Measurements from ENCODE around the gene CCR3.

Gene CCR3

GRCh38 chr3:46209746-46210470 lies 32.4 kb upstream of the CCR3 start:
- H3K4me1 ChIP-seq (ENCODE audit: insufficient read depth, insufficient read length): peaks cover 2% of the 10 kb centered on the region
- no peak for DNase-seq (ENCODE audit: low read depth, low spot score)
- H3K27me3 ChIP-seq (ENCODE audit: insufficient read depth, insufficient read length): no peaks in the 10 kb centered on the region
- H3K9ac ChIP-seq (ENCODE audit: insufficient read length, low read depth): no peak overlapping the region
- no peaks in the 10 kb centered on the region for H3K36me3 ChIP-seq (ENCODE audit: insufficient read depth, insufficient read length, low read length)
- TF ChIP-seq SUZ12 (IDR thresholded peaks at IDR 0.05; ENCODE audit: extremely low read depth, insufficient read depth, insufficient read length) (no peak), YY1 (IDR thresholded peaks at IDR 0.05; ENCODE audit: insufficient read depth, insufficient read length) (no peak), ZNF274 (IDR thresholded peaks at IDR 0.05; ENCODE audit: low read depth, low read length) (no peak)
- no peaks in the 10 kb centered on the region for H3K9me3 ChIP-seq (ENCODE audit: insufficient read depth, low read length)
- no peak overlapping the region for H3K4me3 ChIP-seq (ENCODE audit: insufficient read length, low read depth)

GRCh38 chr3:46212101-46212500 lies 30.2 kb upstream of the CCR3 start:
- H3K27me3 ChIP-seq (ENCODE audit: insufficient read depth, insufficient read length): no peaks in the 10 kb centered on the region
- H3K9ac ChIP-seq (ENCODE audit: insufficient read length, low read depth): no peak overlapping the region
- TF ChIP-seq YY1 (IDR thresholded peaks at IDR 0.05; ENCODE audit: insufficient read depth, insufficient read length): no peak
- no peak for TF ChIP-seq SUZ12 (IDR thresholded peaks at IDR 0.05; ENCODE audit: extremely low read depth, insufficient read depth, insufficient read length)
- TF ChIP-seq ZNF274 (IDR thresholded peaks at IDR 0.05; ENCODE audit: low read depth, low read length): no peak
- H3K36me3 ChIP-seq (ENCODE audit: insufficient read depth, insufficient read length, low read length): no peaks in the 10 kb centered on the region
- H3K9me3 ChIP-seq (ENCODE audit: insufficient read depth, low read length): no peaks in the 10 kb centered on the region
- H3K4me3 ChIP-seq (ENCODE audit: insufficient read length, low read depth): no peak overlapping the region
- no peak for DNase-seq (ENCODE audit: low read depth, low spot score)
- H3K4me1 ChIP-seq (ENCODE audit: insufficient read depth, insufficient read length): peaks cover 4% of the 10 kb centered on the region

DNA sequence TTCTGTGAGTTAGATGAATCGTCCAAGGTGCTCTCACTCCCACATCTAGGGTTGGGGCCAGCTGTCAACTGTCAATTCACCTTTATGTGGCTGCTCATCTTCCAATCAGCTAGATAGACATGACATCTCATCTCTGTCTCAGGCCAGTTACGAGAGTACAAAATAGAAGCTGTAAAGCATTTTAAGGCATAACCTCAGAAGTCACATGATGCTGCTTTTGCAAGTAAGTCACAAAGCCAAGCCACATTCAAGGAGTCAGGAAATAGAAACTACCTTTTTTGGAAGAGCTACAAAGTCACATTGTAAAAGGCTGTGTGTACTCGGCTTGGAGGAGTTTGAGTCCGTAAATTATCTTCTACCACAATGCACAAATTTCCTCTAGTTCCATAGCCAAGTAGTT lies 29.1 kb upstream of the CCR3 start:
- TF ChIP-seq ZNF274 (IDR thresholded peaks at IDR 0.05; ENCODE audit: low read depth, low read length) (no peak), SUZ12 (IDR thresholded peaks at IDR 0.05; ENCODE audit: extremely low read depth, insufficient read depth, insufficient read length) (no peak), YY1 (IDR thresholded peaks at IDR 0.05; ENCODE audit: insufficient read depth, insufficient read length) (no peak)
- H3K9me3 ChIP-seq (ENCODE audit: insufficient read depth, low read length): no peaks in the 10 kb centered on the region
- peaks cover 4% of the 10 kb centered on the region for H3K4me1 ChIP-seq (ENCODE audit: insufficient read depth, insufficient read length)
- no peak overlapping the region for H3K9ac ChIP-seq (ENCODE audit: insufficient read length, low read depth)
- no peaks in the 10 kb centered on the region for H3K36me3 ChIP-seq (ENCODE audit: insufficient read depth, insufficient read length, low read length)
- no peaks in the 10 kb centered on the region for H3K27me3 ChIP-seq (ENCODE audit: insufficient read depth, insufficient read length)
- DNase-seq (ENCODE audit: low read depth, low spot score): no peak
- H3K4me3 ChIP-seq (ENCODE audit: insufficient read length, low read depth): no peak overlapping the region

DNA sequence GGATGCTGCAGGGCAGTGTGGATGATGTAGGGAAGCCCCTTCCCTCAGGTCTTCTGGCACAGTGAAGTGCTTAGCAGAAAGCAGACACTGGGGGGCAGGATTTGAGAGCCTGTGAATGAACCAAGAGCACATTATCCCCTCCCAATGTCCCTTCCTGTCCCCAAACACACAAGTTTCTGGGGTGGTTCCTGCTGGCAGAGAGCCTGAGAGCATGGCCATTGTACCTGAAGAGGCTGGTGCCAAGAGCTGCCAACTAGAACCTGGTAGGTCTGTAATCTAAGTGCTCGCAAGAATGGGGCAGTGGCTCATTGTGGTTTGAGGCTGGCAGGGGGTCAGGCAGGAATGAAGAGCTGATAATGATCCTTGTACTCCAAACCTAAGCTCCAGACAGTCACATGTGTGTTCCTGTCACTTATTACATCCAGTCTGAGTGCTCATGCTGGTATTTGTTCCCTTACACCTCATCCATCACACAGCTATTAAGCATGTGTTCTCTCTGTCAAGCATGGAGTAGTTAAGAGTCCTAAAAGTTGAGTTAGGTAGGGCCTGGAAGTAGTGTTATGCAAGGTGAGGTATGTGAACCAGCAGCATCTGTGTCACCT lies 27.4 kb upstream of the CCR3 start:
- Histone ChIP-seq H3K4me3 (ENCODE audit: insufficient read length, low read depth) (no peak overlapping the region), H3K9me3 (ENCODE audit: insufficient read depth, low read length) (no peaks in the 10 kb centered on the region), H3K27me3 (ENCODE audit: insufficient read depth, insufficient read length) (no peaks in the 10 kb centered on the region), H3K9ac (ENCODE audit: insufficient read length, low read depth) (no peak overlapping the region), H3K36me3 (ENCODE audit: insufficient read depth, insufficient read length, low read length) (no peaks in the 10 kb centered on the region), H3K4me1 (ENCODE audit: insufficient read depth, insufficient read length) (peaks cover 4% of the 10 kb centered on the region)
- no peak for TF ChIP-seq YY1 (IDR thresholded peaks at IDR 0.05; ENCODE audit: insufficient read depth, insufficient read length)
- no peak for TF ChIP-seq SUZ12 (IDR thresholded peaks at IDR 0.05; ENCODE audit: extremely low read depth, insufficient read depth, insufficient read length)
- TF ChIP-seq ZNF274 (IDR thresholded peaks at IDR 0.05; ENCODE audit: low read depth, low read length): no peak
- DNase-seq (ENCODE audit: low read depth, low spot score): peak; percentile 13

GRCh38 chr3:46215810-46216414 lies 26.3 kb upstream of the CCR3 start:
- Histone ChIP-seq H3K4me1 (ENCODE audit: insufficient read depth, insufficient read length) (peaks cover 4% of the 10 kb centered on the region), H3K9me3 (ENCODE audit: insufficient read depth, low read length) (no peaks in the 10 kb centered on the region), H3K36me3 (ENCODE audit: insufficient read depth, insufficient read length, low read length) (no peaks in the 10 kb centered on the region), H3K4me3 (ENCODE audit: insufficient read length, low read depth) (no peak overlapping the region), H3K9ac (ENCODE audit: insufficient read length, low read depth) (no peak overlapping the region), H3K27me3 (ENCODE audit: insufficient read depth, insufficient read length) (no peaks in the 10 kb centered on the region)
- TF ChIP-seq YY1 (IDR thresholded peaks at IDR 0.05; ENCODE audit: insufficient read depth, insufficient read length) (no peak), SUZ12 (IDR thresholded peaks at IDR 0.05; ENCODE audit: extremely low read depth, insufficient read depth, insufficient read length) (no peak)
- DNase-seq (ENCODE audit: low read depth, low spot score): no peak

- no peaks in the 10 kb centered on the region for H3K9me3 ChIP-seq (ENCODE audit: insufficient read depth, low read length)
- no peak overlapping the region for H3K4me3 ChIP-seq (ENCODE audit: insufficient read length, low read depth)
- no peaks in the 10 kb centered on the region for H3K36me3 ChIP-seq (ENCODE audit: insufficient read depth, insufficient read length, low read length)
- no peak overlapping the region for H3K9ac ChIP-seq (ENCODE audit: insufficient read length, low read depth)
- peaks cover 4% of the 10 kb centered on the region for H3K4me1 ChIP-seq (ENCODE audit: insufficient read depth, insufficient read length)
- H3K27me3 ChIP-seq (ENCODE audit: insufficient read depth, insufficient read length): no peaks in the 10 kb centered on the region
- no peak for DNase-seq (ENCODE audit: low read depth, low spot score)
- TF ChIP-seq SUZ12 (IDR thresholded peaks at IDR 0.05; ENCODE audit: extremely low read depth, insufficient read depth, insufficient read length): no peak
- TF ChIP-seq YY1 (IDR thresholded peaks at IDR 0.05; ENCODE audit: insufficient read depth, insufficient read length): no peak
- no peak for TF ChIP-seq ZNF274 (IDR thresholded peaks at IDR 0.05; ENCODE audit: low read depth, low read length)
Measured at GRCh38 chr3:46218196-46218709, 24.0 kb upstream of the CCR3 start.

DNA sequence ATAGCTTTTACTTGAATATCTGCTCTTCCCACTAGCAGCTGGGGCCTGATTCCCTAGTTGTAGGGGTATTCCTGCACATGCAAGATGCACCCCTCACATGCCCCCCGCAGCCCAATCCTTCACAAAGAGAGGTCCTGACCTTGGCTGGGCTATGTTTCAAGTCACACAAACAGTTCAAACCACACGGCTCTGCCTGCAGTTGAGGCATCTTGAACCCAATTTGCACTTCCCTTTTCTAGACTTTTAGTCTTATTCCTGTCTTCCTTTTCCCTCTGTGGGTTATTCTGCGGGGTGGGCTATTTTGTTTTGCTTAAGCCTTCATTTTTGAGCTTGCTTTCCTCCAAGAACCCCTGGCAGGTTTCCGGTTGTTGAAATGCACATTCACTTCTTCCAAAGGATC lies 20.9 kb upstream of the CCR3 start:
- Histone ChIP-seq H3K36me3 (ENCODE audit: insufficient read depth, insufficient read length, low read length) (no peaks in the 10 kb centered on the region), H3K4me1 (ENCODE audit: insufficient read depth, insufficient read length) (no peaks in the 10 kb centered on the region), H3K9ac (ENCODE audit: insufficient read length, low read depth) (no peak overlapping the region), H3K4me3 (ENCODE audit: insufficient read length, low read depth) (no peak overlapping the region), H3K27me3 (ENCODE audit: insufficient read depth, insufficient read length) (no peaks in the 10 kb centered on the region), H3K9me3 (ENCODE audit: insufficient read depth, low read length) (0 out of 2 replicates have a peak, but pooled peaks cover 3% of the 10 kb centered on the region)
- TF ChIP-seq ZNF274 (IDR thresholded peaks at IDR 0.05; ENCODE audit: low read depth, low read length): no peak
- no peak for TF ChIP-seq YY1 (IDR thresholded peaks at IDR 0.05; ENCODE audit: insufficient read depth, insufficient read length)
- no peak for TF ChIP-seq SUZ12 (IDR thresholded peaks at IDR 0.05; ENCODE audit: extremely low read depth, insufficient read depth, insufficient read length)
- DNase-seq (ENCODE audit: low read depth, low spot score): no peak

Data from NT2/D1 (cell line).